ENCODE data around the gene ADSS2. TPM values are rescaled to one million over a fixed set of nuclear protein-coding genes. Genes with fewer than 3 reads are reported as not detected.
A peak's percentile ranks its signal among the peaks of the same experiment; 100 is the strongest.

The ADSS2 gene
- total RNA-seq, 1 experiment from 2014 or later, result 73.9 TPM

DNA sequence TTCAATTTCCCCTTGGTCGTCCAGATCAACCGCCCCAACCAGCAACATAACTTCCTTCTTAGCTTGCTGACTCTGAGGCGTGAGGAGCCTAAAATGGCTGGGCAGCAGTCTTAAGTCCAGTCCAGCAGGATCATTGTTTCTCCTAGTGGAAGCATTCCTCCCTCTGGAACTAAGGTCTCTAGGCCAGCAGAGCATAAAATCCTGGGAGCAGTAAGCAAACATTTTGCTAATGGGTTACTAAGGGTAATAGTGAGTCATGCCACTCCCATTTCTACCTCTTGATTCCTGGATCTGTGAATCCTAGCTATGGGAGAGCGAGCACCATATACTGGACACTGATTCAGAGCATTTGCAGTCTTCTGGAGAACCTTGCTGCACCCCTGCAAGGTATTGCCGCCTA is 59.9 kb downstream of the ADSS2 start:
- Mint-ChIP-seq H3K27me3 (ENCODE audit: insufficient read depth, unreplicated experiment) (no peaks in the 10 kb centered on the region), H3K4me3 (ENCODE audit: unreplicated experiment) (no peak overlapping the region), H3K36me3 (ENCODE audit: insufficient read depth, unreplicated experiment) (peaks cover 8% of the 10 kb centered on the region), H3K27ac (ENCODE audit: unreplicated experiment) (peak overlapping the region; percentile 69), H3K4me1 (ENCODE audit: low read depth, unreplicated experiment) (peaks cover 9% of the 10 kb centered on the region), H3K9me3 (ENCODE audit: unreplicated experiment) (no peaks in the 10 kb centered on the region)
- ChIA-PET POLR2A (interaction anchor here (0.6 kb wide), 1 partner anchor 265 kb away, joined by 5 read pairs; no protein-coding TSS in a partner anchor), CTCF (no interaction called here)
- DNase-seq, result peak; percentile 39 to 62
- TF ChIP-seq, protein P1, sequence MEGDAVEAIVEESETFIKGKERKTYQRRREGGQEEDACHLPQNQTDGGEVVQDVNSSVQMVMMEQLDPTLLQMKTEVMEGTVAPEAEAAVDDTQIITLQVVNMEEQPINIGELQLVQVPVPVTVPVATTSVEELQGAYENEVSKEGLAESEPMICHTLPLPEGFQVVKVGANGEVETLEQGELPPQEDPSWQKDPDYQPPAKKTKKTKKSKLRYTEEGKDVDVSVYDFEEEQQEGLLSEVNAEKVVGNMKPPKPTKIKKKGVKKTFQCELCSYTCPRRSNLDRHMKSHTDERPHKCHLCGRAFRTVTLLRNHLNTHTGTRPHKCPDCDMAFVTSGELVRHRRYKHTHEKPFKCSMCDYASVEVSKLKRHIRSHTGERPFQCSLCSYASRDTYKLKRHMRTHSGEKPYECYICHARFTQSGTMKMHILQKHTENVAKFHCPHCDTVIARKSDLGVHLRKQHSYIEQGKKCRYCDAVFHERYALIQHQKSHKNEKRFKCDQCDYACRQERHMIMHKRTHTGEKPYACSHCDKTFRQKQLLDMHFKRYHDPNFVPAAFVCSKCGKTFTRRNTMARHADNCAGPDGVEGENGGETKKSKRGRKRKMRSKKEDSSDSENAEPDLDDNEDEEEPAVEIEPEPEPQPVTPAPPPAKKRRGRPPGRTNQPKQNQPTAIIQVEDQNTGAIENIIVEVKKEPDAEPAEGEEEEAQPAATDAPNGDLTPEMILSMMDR (IDR thresholded peaks at IDR 0.05; ENCODE audit: insufficient read depth in 1 of 2, low read depth in 1 of 2, low read length in 1 of 2, severe bottlenecking in 1 of 2, unreplicated experiment in 1 of 2), result no peak
- no peaks in the 10 kb centered on the region for H3K9me3 ChIP-seq
- intact Hi-C loops (cut with micrococcal nuclease; ENCODE audit: unreplicated experiment), result no loop called here
- no TSS peak for BruUV-seq (replicated peaks)
- H3K4me1 ChIP-seq, result peaks cover 20% of the 10 kb centered on the region
- H3K27me3 ChIP-seq (replicated peaks; ENCODE audit: control insufficient read depth, insufficient read depth, low read length), result no peaks in the 10 kb centered on the region
- H3K4me3 ChIP-seq (ENCODE audit: low read depth, low read length), result no peak overlapping the region
- H3K36me3 ChIP-seq (ENCODE audit: control insufficient read depth, insufficient read depth, low read length), result no peaks in the 10 kb centered on the region

DNA sequence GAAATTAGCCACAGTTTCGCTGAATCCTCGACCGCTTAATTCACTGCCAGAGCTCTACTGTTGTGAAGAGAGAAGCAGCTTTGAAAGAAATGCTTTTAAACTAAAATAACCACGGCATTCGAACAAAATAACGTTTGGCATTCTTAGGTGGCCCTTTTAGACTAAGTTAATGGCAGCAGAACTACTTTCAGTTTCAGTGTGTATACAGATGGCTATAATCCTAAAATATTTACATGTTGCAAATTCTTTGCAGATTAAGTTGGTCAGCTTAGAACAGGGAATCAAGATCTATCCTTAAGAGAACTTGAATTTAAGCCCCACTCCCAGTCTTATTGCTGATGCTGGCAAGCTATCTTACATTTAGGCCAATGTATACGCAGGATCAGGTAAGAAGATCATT is 62.7 kb downstream of the ADSS2 start:
- Histone ChIP-seq H3K9me3 (no peaks in the 10 kb centered on the region), H3K4me3 (ENCODE audit: low read depth, low read length) (no peak overlapping the region), H3K4me1 (peaks cover 14% of the 10 kb centered on the region), H3K36me3 (ENCODE audit: control insufficient read depth, insufficient read depth, low read length) (no peaks in the 10 kb centered on the region), H3K27me3 (replicated peaks; ENCODE audit: control insufficient read depth, insufficient read depth, low read length) (no peaks in the 10 kb centered on the region)
- no peaks in the 10 kb centered on the region for H3K9me3 Mint-ChIP-seq (ENCODE audit: unreplicated experiment)
- no peaks in the 10 kb centered on the region for H3K27me3 Mint-ChIP-seq (ENCODE audit: insufficient read depth, unreplicated experiment)
- ChIA-PET CTCF (no interaction called here), POLR2A (no interaction called here)
- BruUV-seq (replicated peaks), result no TSS peak
- no peak overlapping the region for H3K4me3 Mint-ChIP-seq (ENCODE audit: unreplicated experiment)
- no peaks in the 10 kb centered on the region for H3K36me3 Mint-ChIP-seq (ENCODE audit: insufficient read depth, unreplicated experiment)
- DNase-seq, result no peak
- H3K27ac Mint-ChIP-seq (ENCODE audit: unreplicated experiment), result no peak overlapping the region
- TF ChIP-seq, protein P1 (IDR thresholded peaks at IDR 0.05; ENCODE audit: insufficient read depth in 1 of 2, low read depth in 1 of 2, low read length in 1 of 2, severe bottlenecking in 1 of 2, unreplicated experiment in 1 of 2), result no peak
- H3K4me1 Mint-ChIP-seq (ENCODE audit: low read depth, unreplicated experiment), result peaks cover 9% of the 10 kb centered on the region
- intact Hi-C loops (cut with micrococcal nuclease; ENCODE audit: unreplicated experiment), result no loop called here

DNA sequence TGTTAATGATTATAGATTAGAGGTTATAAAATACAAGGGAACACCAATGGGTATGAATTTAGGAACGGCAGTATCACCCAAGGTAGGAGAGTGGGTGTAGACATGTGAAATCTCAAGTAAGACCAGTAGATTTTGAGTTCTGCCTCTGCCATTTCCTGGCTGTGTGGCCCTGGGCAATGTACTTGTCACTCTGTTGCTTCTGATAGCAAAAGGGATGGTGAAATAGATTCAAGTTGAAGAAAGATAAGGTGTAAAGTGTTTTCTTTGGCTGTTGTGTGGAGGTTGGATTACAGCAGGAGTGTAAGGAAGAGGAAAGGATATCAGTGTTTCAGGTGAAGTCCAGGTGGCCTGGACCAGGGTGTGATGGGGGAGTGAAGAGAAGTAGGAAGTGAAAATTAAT is 64.3 kb downstream of the ADSS2 start:
- Mint-ChIP-seq H3K4me1 (ENCODE audit: low read depth, unreplicated experiment) (peaks cover 9% of the 10 kb centered on the region), H3K4me3 (ENCODE audit: unreplicated experiment) (no peak overlapping the region), H3K9me3 (ENCODE audit: unreplicated experiment) (no peaks in the 10 kb centered on the region), H3K27ac (ENCODE audit: unreplicated experiment) (no peak overlapping the region), H3K27me3 (ENCODE audit: insufficient read depth, unreplicated experiment) (no peaks in the 10 kb centered on the region), H3K36me3 (ENCODE audit: insufficient read depth, unreplicated experiment) (no peaks in the 10 kb centered on the region)
- intact Hi-C loops (cut with micrococcal nuclease; ENCODE audit: unreplicated experiment), result no loop called here
- TF ChIP-seq, protein P1 (IDR thresholded peaks at IDR 0.05; ENCODE audit: insufficient read depth in 1 of 2, low read depth in 1 of 2, low read length in 1 of 2, severe bottlenecking in 1 of 2, unreplicated experiment in 1 of 2), result no peak
- H3K4me1 ChIP-seq, result peaks cover 14% of the 10 kb centered on the region
- DNase-seq, result no peak
- no TSS peak for BruUV-seq (replicated peaks)
- no peak overlapping the region for H3K4me3 ChIP-seq (ENCODE audit: low read depth, low read length)
- POLR2A ChIA-PET, result no interaction called here
- no peaks in the 10 kb centered on the region for H3K27me3 ChIP-seq (replicated peaks; ENCODE audit: control insufficient read depth, insufficient read depth, low read length)
- no peaks in the 10 kb centered on the region for H3K9me3 ChIP-seq
- H3K36me3 ChIP-seq (ENCODE audit: control insufficient read depth, insufficient read depth, low read length), result no peaks in the 10 kb centered on the region
- CTCF ChIA-PET, result interaction anchor here (0.7 kb wide), 1 partner anchor 195 kb away, joined by 3 read pairs; no protein-coding TSS in a partner anchor
